Endometrial microvascular endothelial cells (primary cell): ENCODE measurements around the gene GALNS. TPM values are rescaled to one million over a fixed set of nuclear protein-coding genes. Genes with fewer than 3 reads are reported as not detected.

Experiments used
- in situ Hi-C: cut with HindIII; loops from 2 replicates; pipeline ENCODE4 v1.10.0; 2017; ENCODE audit warnings: low sequenced_read_pairs, low pct_unique_long_range_greater_than_20kb; ENCODE audit errors: inconsistent ontology term
- total RNA-seq: library from RNA; depleted of rRNA; stranded (reverse); fragments of >200 nt; gene quantifications from one replicate; pipeline ENCODE4 v1.2.3, GENCODE V29; 2015; ENCODE audit errors: inconsistent ontology term

The GALNS gene
- total RNA-seq, 1 donor from 2014 or later = 34.7 TPM

GRCh38 chr16:88769617-88770460 lies 86.9 kb downstream of the GALNS start:
- in situ Hi-C loops = no loop called here

- in situ Hi-C loops = no loop called here
Measured at GRCh38 chr16:88768071-88768783, 88.5 kb downstream of the GALNS start.

GRCh38 chr16:88767546-88768070 lies 89.1 kb downstream of the GALNS start:
- in situ Hi-C loops = no loop called here

GRCh38 chr16:88766975-88767374 lies 89.8 kb downstream of the GALNS start:
- in situ Hi-C loops = no loop called here

GRCh38 chr16:88764913-88765349 lies 91.8 kb downstream of the GALNS start:
- in situ Hi-C loops = no loop called here

GRCh38 chr16:88764080-88764479 lies 92.7 kb downstream of the GALNS start:
- in situ Hi-C loops = no loop called here

Other genes with a start within 250 kb of the GALNS start
- not detected for gene IL17C, start 218.4 kb downstream of the GALNS start, total RNA-seq
- gene CYBA, start 205.9 kb downstream of the GALNS start, total RNA-seq = 159 TPM
- gene MVD, start 193.9 kb downstream of the GALNS start, total RNA-seq = 28.0 TPM
- not detected for gene SNAI3, start 170.4 kb downstream of the GALNS start, total RNA-seq
- gene RNF166, start 150.5 kb downstream of the GALNS start, total RNA-seq = 32.6 TPM
- gene CTU2, start 150.4 kb downstream of the GALNS start, total RNA-seq = 21.9 TPM
- gene PIEZO1, start 71.7 kb downstream of the GALNS start, total RNA-seq = 383 TPM
- gene CDT1, start 53.2 kb downstream of the GALNS start, total RNA-seq = 21.5 TPM
- gene APRT, start 45.0 kb downstream of the GALNS start, total RNA-seq = 253 TPM
- 54.1 TPM for gene TRAPPC2L, start 180 bp upstream of the GALNS start, total RNA-seq
- not detected for gene PABPN1L, start 9.7 kb upstream of the GALNS start, total RNA-seq
- not detected for gene CBFA2T3, start 120.3 kb upstream of the GALNS start, total RNA-seq
- 29.0 TPM for gene ACSF3, start 236.9 kb upstream of the GALNS start, total RNA-seq